Choroid plexus epithelial cell (primary cell): Measurements from ENCODE around the gene ALG6.
"Not testable (repeated sequence)": the region's sequence is repeated elsewhere in the genome, so short reads cannot be mapped to it uniquely, and the experiment has no call there.

Experiments used
- DNase-seq: peaks from one replicate; pipeline ENCODE4 v3.0.0-alpha.2; 2010; ENCODE audit warnings: low read depth
- H3K4me3 ChIP-seq: 2 replicates; pipeline ENCODE4 v1.5.1; 2011; ENCODE audit warnings: low read depth, mild to moderate bottlenecking, control low read depth, low read length, moderate library complexity
- CTCF ChIP-seq: conservative IDR thresholded peaks from 2 replicates; pipeline ENCODE4 v1.5.1; 2011; ENCODE audit warnings: low read depth, mild to moderate bottlenecking, control low read depth, inconsistent platforms, low read length, moderate library complexity

The ALG6 gene

GRCh38 chr1:63411066-63411465 lies 43.6 kb downstream of the ALG6 start:
- no peak for TF ChIP-seq CTCF
- H3K4me3 ChIP-seq = no peak overlapping the region
- DNase-seq = peak; percentile 25

GRCh38 chr1:63413394-63413793 lies 46.0 kb downstream of the ALG6 start:
- H3K4me3 ChIP-seq = no peak overlapping the region
- no peak for DNase-seq
- peak; percentile 19 for TF ChIP-seq CTCF

- DNase-seq = no peak
- no peak overlapping the region for H3K4me3 ChIP-seq
- TF ChIP-seq CTCF = no peak
Observed at GRCh38 chr1:63414691-63415365, 47.4 kb downstream of the ALG6 start.

GRCh38 chr1:63418101-63418500 lies 50.7 kb downstream of the ALG6 start:
- no peak for TF ChIP-seq CTCF
- no peak for DNase-seq

GRCh38 chr1:63420746-63421145 lies 53.3 kb downstream of the ALG6 start:
- not testable (repeated sequence) for DNase-seq, H3K4me3 ChIP-seq

More at GRCh38 chr1:63418101-63418500, 50.7 kb downstream of the ALG6 start:
- H3K4me3 ChIP-seq = no peak overlapping the region

- H3K4me3 ChIP-seq = no peak overlapping the region
- no peak for DNase-seq
- TF ChIP-seq CTCF = no peak
Observed at GRCh38 chr1:63423649-63424048, 56.2 kb downstream of the ALG6 start.

GRCh38 chr1:63428815-63429214 lies 61.4 kb downstream of the ALG6 start:
- DNase-seq = no peak

More at GRCh38 chr1:63428815-63429214, 61.4 kb downstream of the ALG6 start:
- H3K4me3 ChIP-seq = no peak overlapping the region
- TF ChIP-seq CTCF = no peak
